H9 (cell line): ENCODE data around the gene FOLR1. TPM values are rescaled to one million over a fixed set of nuclear protein-coding genes. Genes with fewer than 3 reads are reported as not detected.

Source experiments
- DNase-seq: peaks from one replicate; pipeline ENCODE4 v3.0.0-alpha.2; 2017
- H2AFZ ChIP-seq: one replicate; pipeline ENCODE4 v1.6.1; 2013; ENCODE audit warnings: mild to moderate bottlenecking, low read length, control low read depth, moderate library complexity
- H2AK5ac ChIP-seq: 2 replicates; pipeline ENCODE4 v1.6.1; 2013; ENCODE audit warnings: low read length, control low read depth, mixed read lengths; ENCODE audit not compliant: insufficient read length
- H2BK120ac ChIP-seq: one replicate; pipeline ENCODE4 v1.6.1; 2013; ENCODE audit warnings: low read depth, mild to moderate bottlenecking, low read length, control low read depth, inconsistent platforms; ENCODE audit not compliant: poor library complexity, severe bottlenecking
- H2BK12ac ChIP-seq: 2 replicates; pipeline ENCODE4 v1.6.1; 2013; ENCODE audit warnings: low read length, control low read depth, mixed read lengths, low read depth; ENCODE audit not compliant: insufficient read length
- H2BK15ac ChIP-seq: 2 replicates; pipeline ENCODE4 v1.6.1; 2013; ENCODE audit warnings: low read depth, low read length, control low read depth
- H2BK20ac ChIP-seq: one replicate; pipeline ENCODE4 v1.6.1; 2013; ENCODE audit warnings: low read depth, mild to moderate bottlenecking, low read length, control low read depth, inconsistent platforms; ENCODE audit not compliant: poor library complexity, severe bottlenecking
- H2BK5ac ChIP-seq: 2 replicates; pipeline ENCODE4 v1.6.1; 2013; ENCODE audit warnings: low read length, control low read depth, mixed read lengths; ENCODE audit not compliant: insufficient read length
- H3K14ac ChIP-seq: 2 replicates; pipeline ENCODE4 v1.6.1; 2013; ENCODE audit warnings: low read length, control low read depth; ENCODE audit not compliant: insufficient read depth
- H3K18ac ChIP-seq: 2 replicates; pipeline ENCODE4 v1.6.1; 2013; ENCODE audit warnings: low read depth, mild to moderate bottlenecking, mixed read lengths, low read length, control low read depth; ENCODE audit not compliant: insufficient read length
- H3K23ac ChIP-seq: 2 replicates; pipeline ENCODE4 v1.6.1; 2013; ENCODE audit warnings: low read length, control low read depth, mixed read lengths, low read depth; ENCODE audit not compliant: insufficient read length
- H3K23me2 ChIP-seq: 2 replicates; pipeline ENCODE4 v1.6.1; 2013; ENCODE audit warnings: low read depth, mild to moderate bottlenecking, mixed read lengths, low read length, control low read depth; ENCODE audit not compliant: insufficient read length, poor library complexity, severe bottlenecking
- H3K27ac ChIP-seq: 2 replicates; pipeline ENCODE4 v1.5.1; 2013; ENCODE audit warnings: low read length, control low read depth, mixed read lengths, low read depth; ENCODE audit not compliant: insufficient read length
- H3K27me3 ChIP-seq: 2 replicates; pipeline ENCODE4 v1.6.1; 2013; ENCODE audit warnings: low read length, control low read depth, inconsistent platforms; ENCODE audit not compliant: insufficient read depth
- H3K4ac ChIP-seq: 2 replicates; pipeline ENCODE4 v1.6.1; 2013; ENCODE audit warnings: low read depth, mild to moderate bottlenecking, control low read depth, inconsistent platforms, low read length, moderate library complexity
- H3K4me1 ChIP-seq: 2 replicates; pipeline ENCODE4 v1.6.1; 2013; ENCODE audit warnings: low read length, control low read depth, inconsistent platforms; ENCODE audit not compliant: insufficient read depth
- H3K4me2 ChIP-seq: 2 replicates; pipeline ENCODE4 v1.6.1; 2013; ENCODE audit warnings: low read length, control low read depth, mixed read lengths; ENCODE audit not compliant: insufficient read length, insufficient read depth
- H3K56ac ChIP-seq: 2 replicates; pipeline ENCODE4 v1.6.1; 2013; ENCODE audit warnings: low read depth, mild to moderate bottlenecking, mixed read lengths, low read length, control low read depth; ENCODE audit not compliant: insufficient read length
- H3K79me1 ChIP-seq: 2 replicates; pipeline ENCODE4 v1.6.1; 2013; ENCODE audit warnings: low read depth, mild to moderate bottlenecking, moderate library complexity, low read length, control low read depth, inconsistent platforms; ENCODE audit not compliant: insufficient read depth, poor library complexity, severe bottlenecking
- H3K79me2 ChIP-seq: 2 replicates; pipeline ENCODE4 v1.6.1; 2013; ENCODE audit warnings: low read length, control low read depth, inconsistent platforms; ENCODE audit not compliant: insufficient read depth
- H3K9ac ChIP-seq: 2 replicates; pipeline ENCODE4 v1.6.1; 2013; ENCODE audit warnings: low read length, control low read depth, mixed read lengths; ENCODE audit not compliant: insufficient read length; ENCODE audit errors: extremely low read depth
- H3K9me3 ChIP-seq: one replicate; pipeline ENCODE4 v1.6.1; 2013; ENCODE audit warnings: low read depth, low read length, inconsistent platforms; ENCODE audit not compliant: control insufficient read depth
- H3T11ph ChIP-seq: one replicate; pipeline ENCODE4 v1.6.1; 2013; ENCODE audit warnings: mild to moderate bottlenecking, low read length, control low read depth, inconsistent platforms
- H4K20me1 ChIP-seq: one replicate; pipeline ENCODE4 v1.6.1; 2013; ENCODE audit not compliant: control insufficient read depth, insufficient read length, insufficient read depth
- H4K5ac ChIP-seq: 2 replicates; pipeline ENCODE4 v1.6.1; 2013; ENCODE audit warnings: low read depth, mild to moderate bottlenecking, mixed read lengths, low read length, control low read depth; ENCODE audit not compliant: insufficient read length
- H4K8ac ChIP-seq: replicated peaks from 2 replicates; pipeline ENCODE4 v1.6.1; 2013; ENCODE audit warnings: low read length, control low read depth, mixed read lengths, low read depth; ENCODE audit not compliant: insufficient read length
- H4K91ac ChIP-seq: 2 replicates; pipeline ENCODE4 v1.6.1; 2013; ENCODE audit warnings: low read depth, mild to moderate bottlenecking, moderate library complexity, mixed read lengths, low read length, control low read depth; ENCODE audit not compliant: insufficient read length
- H3K27ac Mint-ChIP-seq, 3 experiments: 2 replicates in 2 of 3; 3 replicates in 1 of 3; pipeline ENCODE4 v1.8.0; 2020 to 2021; ENCODE audit warnings: mixed read lengths in 3 of 3, mild to moderate bottlenecking in 1 of 3, moderate library complexity in 1 of 3
- H3K27me3 Mint-ChIP-seq: 2 replicates; pipeline ENCODE4 v1.8.0; 2021; ENCODE audit warnings: low read depth, mild to moderate bottlenecking, moderate library complexity, mixed read lengths
- H3K36me3 Mint-ChIP-seq, 3 experiments: 2 replicates in 2 of 3; 3 replicates in 1 of 3; pipeline ENCODE4 v1.8.0; 2020 to 2021; ENCODE audit warnings: low read depth in 3 of 3, mixed read lengths in 3 of 3; ENCODE audit not compliant: insufficient read depth in 1 of 3
- H3K4me1 Mint-ChIP-seq, 2 experiments: 2 replicates each; pipeline ENCODE4 v1.8.0; 2020; ENCODE audit warnings: mixed read lengths in 2 of 2
- H3K4me3 Mint-ChIP-seq, 2 experiments: 2 replicates in 1 of 2; 3 replicates in 1 of 2; pipeline ENCODE4 v1.8.0; 2020 to 2021; ENCODE audit warnings: mild to moderate bottlenecking in 2 of 2, mixed read lengths in 2 of 2, moderate library complexity in 1 of 2
- H3K9me3 Mint-ChIP-seq, 2 experiments: 2 replicates in 1 of 2; 3 replicates in 1 of 2; pipeline ENCODE4 v1.8.0; 2020; ENCODE audit warnings: mild to moderate bottlenecking in 2 of 2, mixed read lengths in 2 of 2, moderate library complexity in 1 of 2
- WGBS: extraction: QIAGEN DNeasy Blood & Tissue Kit; methylation state at CpG from one replicate; pipeline ENCODE4 v1.1.7; 2013; ENCODE audit warnings: missing lambda C conversion rate, low lambda C conversion rate, mixed read lengths; ENCODE audit not compliant: insufficient read length; ENCODE audit errors: extremely low coverage; 5-methylcytosine and 5-hydroxymethylcytosine counted together
- total RNA-seq: library from RNA; stranded (reverse); gene quantifications from 2 replicates; pipeline ENCODE4 v1.2.1, GENCODE V29; 2021
- TF ChIP-seq, protein P1 (sequence below): fragments of 200-600 bp; sonication (generic); conservative IDR thresholded peaks from 3 replicates; pipeline ENCODE4 v1.8.0; 2021; ENCODE audit warnings: antibody characterized with exemption, mild to moderate bottlenecking

The FOLR1 gene
- total RNA-seq, 1 experiment from 2014 or later, result 0.92 TPM

DNA sequence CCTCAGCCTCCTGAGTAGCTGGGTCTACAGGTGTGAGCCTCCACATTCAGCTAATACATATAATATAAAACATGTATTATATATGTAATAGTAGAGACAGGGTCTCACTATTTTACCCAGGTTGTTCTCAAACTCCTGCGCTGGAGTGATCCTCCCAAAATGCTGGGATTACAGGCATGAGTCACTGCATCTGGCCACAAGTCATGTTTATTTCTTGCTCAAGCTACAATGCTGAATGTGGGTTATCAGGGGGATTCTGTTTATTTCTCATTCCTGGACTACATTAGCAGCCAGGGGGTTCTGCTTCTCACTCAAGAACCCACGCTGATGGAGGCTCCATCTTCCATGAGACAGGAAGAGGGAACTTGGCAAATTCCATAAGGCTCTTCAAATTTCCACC, 31.6 kb upstream of the FOLR1 start:
- Histone ChIP-seq H3K23me2 (no peaks in the 10 kb centered on the region), H2BK20ac (no peak overlapping the region), H3K79me1 (no peaks in the 10 kb centered on the region), H3K4me1 (no peaks in the 10 kb centered on the region), H3T11ph (no peak overlapping the region), H4K20me1 (no peaks in the 10 kb centered on the region), H3K23ac (no peak overlapping the region), H3K27ac (no peak overlapping the region), H4K8ac (no peak overlapping the region), H3K56ac (no peak overlapping the region), H3K14ac (no peak overlapping the region), H2BK15ac (no peak overlapping the region), H3K4me2 (no peak overlapping the region), H2AK5ac (no peak overlapping the region), H3K79me2 (no peaks in the 10 kb centered on the region), H2BK5ac (no peak overlapping the region), H3K27me3 (no peaks in the 10 kb centered on the region), H3K9me3 (no peaks in the 10 kb centered on the region), H4K5ac (no peak overlapping the region), H3K4ac (no peak overlapping the region), H3K9ac (no peak overlapping the region), H3K18ac (no peak overlapping the region), H2AFZ (no peak overlapping the region), H2BK120ac (no peak overlapping the region), H2BK12ac (no peak overlapping the region), H4K91ac (no peak overlapping the region)
- Mint-ChIP-seq H3K27ac (no peak overlapping the region), H3K4me3 (no peak overlapping the region), H3K4me1 (no peaks in the 10 kb centered on the region), H3K27me3 (peaks cover 16% of the 10 kb centered on the region), H3K36me3 (no peaks in the 10 kb centered on the region; a peak in 1 of 7 replicates), H3K9me3 (peaks cover 11% of the 10 kb centered on the region in 2 experiments; a peak in 3 of 5 replicates)
- TF ChIP-seq, protein P1, sequence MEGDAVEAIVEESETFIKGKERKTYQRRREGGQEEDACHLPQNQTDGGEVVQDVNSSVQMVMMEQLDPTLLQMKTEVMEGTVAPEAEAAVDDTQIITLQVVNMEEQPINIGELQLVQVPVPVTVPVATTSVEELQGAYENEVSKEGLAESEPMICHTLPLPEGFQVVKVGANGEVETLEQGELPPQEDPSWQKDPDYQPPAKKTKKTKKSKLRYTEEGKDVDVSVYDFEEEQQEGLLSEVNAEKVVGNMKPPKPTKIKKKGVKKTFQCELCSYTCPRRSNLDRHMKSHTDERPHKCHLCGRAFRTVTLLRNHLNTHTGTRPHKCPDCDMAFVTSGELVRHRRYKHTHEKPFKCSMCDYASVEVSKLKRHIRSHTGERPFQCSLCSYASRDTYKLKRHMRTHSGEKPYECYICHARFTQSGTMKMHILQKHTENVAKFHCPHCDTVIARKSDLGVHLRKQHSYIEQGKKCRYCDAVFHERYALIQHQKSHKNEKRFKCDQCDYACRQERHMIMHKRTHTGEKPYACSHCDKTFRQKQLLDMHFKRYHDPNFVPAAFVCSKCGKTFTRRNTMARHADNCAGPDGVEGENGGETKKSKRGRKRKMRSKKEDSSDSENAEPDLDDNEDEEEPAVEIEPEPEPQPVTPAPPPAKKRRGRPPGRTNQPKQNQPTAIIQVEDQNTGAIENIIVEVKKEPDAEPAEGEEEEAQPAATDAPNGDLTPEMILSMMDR, result no peak
- DNase-seq, result no peak
- WGBS, result no CpG with 5 or more reads among the region's 2 CpGs
